Measurements from ENCODE around the gene REEP5.
"Not testable (repeated sequence)": the region's sequence is repeated elsewhere in the genome, so short reads cannot be mapped to it uniquely, and the experiment has no call there.

Gene REEP5

DNA sequence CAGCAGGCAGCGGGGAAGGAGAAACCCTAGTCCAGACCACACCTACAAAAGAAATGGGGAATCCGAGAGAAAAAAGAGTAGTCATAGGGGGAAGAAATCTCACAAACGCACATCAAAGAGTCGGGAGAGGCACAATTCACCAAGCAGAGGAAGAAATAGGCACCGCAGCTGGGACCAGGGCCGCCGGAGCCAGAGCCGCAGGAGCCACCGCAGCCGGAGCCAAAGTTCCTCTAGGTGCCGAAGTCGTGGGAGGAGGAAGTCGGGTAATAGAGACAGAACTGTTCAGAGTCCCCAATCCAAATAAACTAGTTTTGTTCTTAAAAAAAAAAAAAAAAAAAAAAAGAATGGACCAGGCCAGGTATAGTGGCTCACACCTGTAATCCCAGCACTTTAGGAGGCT is 29.3 kb downstream of the REEP5 start:
- no peak overlapping the region for H3K4me3 ChIP-seq (ENCODE audit: low read depth, low read length)

DNA sequence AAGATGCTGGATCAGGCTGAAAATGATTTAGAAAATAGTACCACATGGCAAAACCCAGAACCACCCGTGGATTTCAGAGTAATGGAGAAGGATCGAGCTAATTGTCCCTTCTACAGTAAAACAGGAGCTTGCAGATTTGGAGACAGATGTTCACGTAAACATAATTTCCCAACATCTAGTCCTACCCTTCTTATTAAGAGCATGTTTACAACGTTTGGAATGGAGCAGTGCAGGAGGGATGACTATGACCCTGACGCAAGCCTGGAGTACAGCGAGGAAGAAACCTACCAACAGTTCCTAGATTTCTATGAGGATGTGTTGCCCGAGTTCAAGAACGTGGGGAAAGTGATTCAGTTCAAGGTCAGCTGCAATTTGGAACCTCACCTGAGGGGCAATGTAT is 30.0 kb downstream of the REEP5 start:
- not testable (repeated sequence) for H3K4me3 ChIP-seq (ENCODE audit: low read depth, low read length)

- no peak overlapping the region for H3K4me3 ChIP-seq (ENCODE audit: low read depth, low read length)
These were observed 35.1 kb downstream of the REEP5 start for GRCh38 chr5:112886975-112887374.

- no peak overlapping the region for H3K4me3 ChIP-seq (ENCODE audit: low read depth, low read length)
These were observed 37.0 kb downstream of the REEP5 start for GRCh38 chr5:112885001-112885400.

DNA sequence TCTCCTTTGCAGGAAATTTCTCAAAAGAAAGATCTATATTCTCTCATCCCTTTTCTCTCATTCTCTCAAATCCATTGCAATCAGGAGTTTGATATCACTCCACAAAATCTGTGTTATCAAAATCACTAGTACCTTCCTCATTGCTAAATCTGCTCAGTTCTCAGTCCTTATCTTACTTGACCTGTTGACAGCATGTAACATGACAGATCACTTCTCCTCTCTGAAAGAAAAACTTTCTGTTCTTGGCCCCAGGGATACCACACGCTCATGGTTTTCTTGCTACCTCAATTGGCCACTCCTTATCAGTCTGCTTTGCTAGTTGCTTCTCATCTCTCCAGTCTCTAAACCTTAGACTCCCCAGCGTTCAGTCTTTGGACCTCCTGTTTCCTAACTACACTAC is 38.8 kb downstream of the REEP5 start:
- no peak overlapping the region for H3K4me3 ChIP-seq (ENCODE audit: low read depth, low read length)

DNA sequence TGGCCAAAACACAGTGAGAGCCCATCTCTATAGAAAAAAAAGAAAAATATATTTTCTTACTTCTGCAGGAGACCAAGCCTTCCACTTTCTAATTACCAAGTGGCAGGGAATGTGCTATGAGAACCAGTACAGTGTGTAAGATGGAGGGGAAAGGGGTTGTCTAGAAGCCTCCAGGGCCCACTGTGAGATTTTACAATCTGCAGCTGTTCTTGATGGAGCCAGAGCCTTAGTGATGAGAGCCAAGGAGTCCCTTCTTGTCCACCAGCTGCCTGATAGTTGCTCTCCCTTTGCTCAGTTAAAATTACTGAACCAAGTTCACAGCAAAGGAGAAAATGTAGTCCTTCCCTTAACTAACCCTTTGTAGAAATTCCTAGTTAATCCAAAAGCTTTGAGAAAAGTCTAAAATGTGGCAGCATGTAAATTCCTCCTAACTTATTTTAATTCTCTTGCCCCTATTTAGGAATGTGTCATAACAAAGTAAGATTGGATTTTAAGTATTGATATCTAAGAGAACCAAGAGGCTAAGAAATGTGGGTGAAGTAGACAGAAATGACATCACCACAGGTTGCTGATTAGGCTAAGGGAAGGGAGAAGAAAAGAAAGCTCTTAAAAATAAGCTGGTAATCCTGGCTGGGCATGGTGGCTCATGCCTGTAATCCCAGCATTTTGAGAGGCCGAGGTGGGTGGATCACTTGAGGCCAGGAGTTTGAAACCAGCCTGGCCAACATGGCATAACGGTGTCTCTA is 41.6 kb downstream of the REEP5 start:
- H3K4me3 ChIP-seq (ENCODE audit: low read depth, low read length), result no peak overlapping the region

- H3K4me3 ChIP-seq (ENCODE audit: low read depth, low read length), result no peak overlapping the region
These were observed 43.3 kb downstream of the REEP5 start for GRCh38 chr5:112878760-112879159.

GRCh38 chr5:112878101-112878500 is 43.9 kb downstream of the REEP5 start:
- no peak overlapping the region for H3K4me3 ChIP-seq (ENCODE audit: low read depth, low read length)

GRCh38 chr5:112876362-112876761 is 45.7 kb downstream of the REEP5 start:
- no peak overlapping the region for H3K4me3 ChIP-seq (ENCODE audit: low read depth, low read length)

DNA sequence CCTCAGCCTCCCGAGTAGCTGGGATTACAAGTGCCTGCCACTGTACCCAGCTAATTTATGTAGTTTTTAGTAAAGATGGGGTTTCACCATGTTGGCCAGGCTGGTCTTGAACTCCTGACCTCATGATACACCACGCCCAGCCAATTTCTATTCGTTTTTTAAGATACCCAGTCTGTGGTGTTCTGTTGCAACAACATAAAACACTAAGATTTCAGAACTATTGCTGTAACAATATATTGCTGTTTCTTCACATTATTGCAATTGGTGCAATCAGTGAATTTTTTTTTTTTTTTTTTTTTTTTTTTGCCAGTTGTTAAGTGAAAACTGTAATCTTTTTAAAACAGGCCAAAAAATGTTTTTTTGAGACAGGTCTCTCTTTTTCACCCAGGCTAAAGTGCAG is 51.1 kb downstream of the REEP5 start:
- H3K4me3 ChIP-seq (ENCODE audit: low read depth, low read length), result no peak overlapping the region

DNA sequence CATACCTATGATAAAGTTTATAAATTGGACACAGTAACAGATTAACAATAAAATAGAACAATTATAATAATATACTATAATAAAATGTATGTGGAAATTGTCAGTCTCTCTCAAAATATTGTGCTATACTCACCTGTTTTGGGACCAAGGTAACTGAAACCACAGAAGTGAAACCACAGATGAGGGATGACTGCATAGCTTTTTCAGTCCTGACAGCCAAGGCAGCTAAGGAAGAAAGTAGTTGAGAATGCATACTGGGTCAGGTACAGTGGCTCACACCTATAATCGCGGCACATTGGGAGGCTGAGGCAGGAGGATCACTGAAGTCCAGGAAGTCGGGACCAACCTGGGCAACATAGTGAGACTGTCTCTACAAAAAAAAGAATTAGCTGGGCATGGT is 52.1 kb downstream of the REEP5 start:
- H3K4me3 ChIP-seq (ENCODE audit: low read depth, low read length), result no peak overlapping the region

GRCh38 chr5:112867411-112867810 is 54.6 kb downstream of the REEP5 start:
- H3K4me3 ChIP-seq (ENCODE audit: low read depth, low read length), result no peak overlapping the region

- H3K4me3 ChIP-seq (ENCODE audit: low read depth, low read length), result no peak overlapping the region
These were observed 55.3 kb downstream of the REEP5 start for GRCh38 chr5:112866739-112867138.

DNA sequence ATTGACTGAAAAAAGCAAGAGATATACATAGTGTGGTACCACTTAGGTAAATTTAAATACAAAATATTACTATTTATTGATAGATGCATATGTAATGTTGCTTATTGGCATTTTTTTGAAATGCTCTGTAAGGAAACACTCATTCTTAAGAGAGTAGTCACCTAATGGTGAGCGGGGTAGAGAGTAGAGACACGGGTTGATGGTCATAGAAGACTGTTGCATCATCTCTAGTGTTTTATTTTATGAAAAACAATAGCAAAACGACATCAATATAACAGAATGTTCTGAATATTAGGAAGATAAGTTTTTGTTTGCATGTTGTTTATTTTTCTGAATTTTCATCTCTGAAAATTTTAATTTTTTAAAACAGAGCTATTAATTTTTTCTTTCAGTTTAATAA is 56.9 kb downstream of the REEP5 start:
- H3K4me3 ChIP-seq (ENCODE audit: low read depth, low read length), result no peak overlapping the region

GRCh38 chr5:112863549-112863948 is 58.5 kb downstream of the REEP5 start:
- no peak overlapping the region for H3K4me3 ChIP-seq (ENCODE audit: low read depth, low read length)

DNA sequence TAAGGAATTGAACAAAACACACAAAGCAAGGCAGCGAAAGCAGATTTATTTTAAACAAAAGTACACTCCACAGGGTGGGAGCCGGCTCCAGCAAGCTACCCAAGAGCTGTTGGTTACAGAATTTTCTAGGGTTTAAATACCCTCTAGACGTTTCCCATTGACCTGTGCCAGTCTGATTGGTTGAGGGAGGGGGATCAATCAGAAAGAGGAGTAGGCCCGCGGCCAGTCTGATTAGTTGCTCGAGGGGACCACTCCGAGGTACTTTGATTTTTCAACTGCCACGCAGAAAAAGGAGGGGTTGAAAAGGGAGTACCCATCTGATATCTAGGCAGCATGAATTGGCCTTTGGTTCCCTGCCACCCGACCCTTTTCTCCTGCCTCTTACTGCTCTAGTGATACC is 59.9 kb downstream of the REEP5 start:
- peak overlapping the region; percentile 98 for H3K4me3 ChIP-seq (ENCODE audit: low read depth, low read length)

DNA sequence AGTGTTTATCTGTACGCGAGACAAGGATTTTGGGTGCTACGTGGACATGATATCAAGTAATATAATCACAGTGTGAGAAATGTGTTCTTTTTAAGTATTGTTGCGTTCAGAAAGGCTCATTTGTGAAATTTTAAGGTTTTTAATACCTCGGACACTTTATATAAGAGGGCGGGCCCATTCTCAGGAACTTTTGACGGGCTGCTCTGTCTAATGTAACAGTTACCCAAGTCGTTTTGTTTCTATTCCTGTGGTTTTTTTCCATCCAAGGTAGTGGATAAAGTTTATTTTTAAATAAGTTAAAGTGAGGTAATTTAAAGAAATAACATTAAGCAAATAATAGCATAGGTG is 60.4 kb downstream of the REEP5 start:
- H3K4me3 ChIP-seq (ENCODE audit: low read depth, low read length), result peak overlapping the region; percentile 98

- H3K4me3 ChIP-seq (ENCODE audit: low read depth, low read length), result peak within 1 kb of the TSS; percentile 98
These were observed 60.9 kb downstream of the REEP5 start, which contains the start of gene SRP19 for GRCh38 chr5:112860929-112861637. TSS of gene SRP19 (plus strand) at chr5:112861287. CDS start at chr5:112861377, 90 bp downstream.

DNA sequence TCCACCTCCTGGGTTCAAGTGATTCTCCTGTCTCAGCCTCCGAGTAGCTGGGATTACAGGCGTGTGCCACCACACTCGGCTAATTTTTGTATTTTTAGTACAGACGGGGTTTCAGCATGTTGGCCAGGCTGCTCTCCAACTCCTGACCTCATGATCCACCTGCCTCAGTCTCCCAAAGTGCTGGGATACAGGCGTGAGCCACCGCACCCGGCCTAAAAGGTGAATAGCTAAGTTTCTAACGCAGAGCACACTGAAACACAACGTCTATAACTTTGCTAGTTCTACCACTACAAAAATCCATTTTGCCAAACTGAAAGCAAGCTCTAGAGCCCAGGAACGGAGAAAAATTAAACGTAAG is 61.5 kb downstream of the REEP5 start:
- H3K4me3 ChIP-seq (ENCODE audit: low read depth, low read length), result peak overlapping the region; percentile 98

- H3K4me3 ChIP-seq (ENCODE audit: low read depth, low read length), result no peak overlapping the region
These were observed 64.2 kb downstream of the REEP5 start for GRCh38 chr5:112857866-112858265.

GRCh38 chr5:112854651-112855050 is 67.4 kb downstream of the REEP5 start:
- H3K4me3 ChIP-seq (ENCODE audit: low read depth, low read length), result no peak overlapping the region

DNA sequence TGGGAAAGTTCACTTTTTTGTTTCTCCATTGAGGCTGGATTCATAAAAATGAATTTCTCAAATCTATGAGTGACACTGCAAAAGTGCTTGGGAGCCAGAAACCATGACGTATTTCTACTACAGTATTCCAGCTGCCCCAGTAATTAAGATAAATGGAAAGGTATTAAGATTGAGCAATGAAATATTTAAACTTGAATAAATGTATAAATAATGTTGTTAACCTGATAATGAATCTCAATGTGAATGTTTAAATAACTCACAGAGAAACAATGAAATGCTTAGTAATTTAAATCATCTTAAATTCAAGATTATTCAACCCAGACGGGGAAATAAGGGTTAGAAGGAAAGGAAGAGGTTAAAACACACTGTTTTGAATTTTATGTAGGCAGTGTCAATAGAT is 72.1 kb downstream of the REEP5 start:
- H3K4me3 ChIP-seq (ENCODE audit: low read depth, low read length), result no peak overlapping the region
